Endothelial cell of umbilical vein (primary cell): ENCODE measurements around the gene FOXM1. TPM values are rescaled to one million over a fixed set of nuclear protein-coding genes. Genes with fewer than 3 reads are reported as not detected.

Experiments
- BruUV-seq: library from RNA; stranded (reverse); fragments of 400-500 nt; replicated peaks from 2 replicates; lab custom pipeline; 2021; lab: Mats Ljungman, UMichigan
- CTCF ChIA-PET: fragments of 300-600, 350-600 bp; sonication (Branson Sonifier 250); formaldehyde crosslinking; loops from one replicate; lab custom pipeline; 2021; ENCODE audit warnings: antibody characterized with exemption, inconsistent platforms; lab: Charles Lee
- POLR2A ChIA-PET: fragments of 300-600, 350-600 bp; sonication (Branson Sonifier 250); formaldehyde crosslinking; loops from one replicate; lab custom pipeline; 2021; ENCODE audit warnings: antibody characterized with exemption, inconsistent platforms; lab: Charles Lee
- DNase-seq: peaks from one replicate; pipeline ENCODE4 v3.0.0-alpha.2; 2011; ENCODE audit warnings: low read depth, low spot score
- FAIRE-seq: peaks from 2 replicates; lab custom pipeline; 2011; peaks lifted over from hg19 to GRCh38; lab: Jason Lieb, UNC
- H2AFZ ChIP-seq: 2 replicates; pipeline ENCODE4 v1.6.0; 2012; ENCODE audit warnings: low read depth, low read length, control low read depth, inconsistent platforms
- H3K27ac ChIP-seq: 2 replicates; pipeline ENCODE4 v1.5.1; 2011; ENCODE audit warnings: low read depth, mild to moderate bottlenecking, control low read depth, low read length, moderate library complexity; ENCODE audit not compliant: insufficient read depth
- H3K27me3 ChIP-seq, 2 experiments: 2 replicates each; pipeline versions ENCODE4 v1.6.0 to v1.6.1; 2011; ENCODE audit warnings: low read length in 2 of 2, mixed read lengths in 1 of 2; ENCODE audit not compliant: control insufficient read depth in 2 of 2, insufficient read depth in 2 of 2
- H3K36me3 ChIP-seq, 2 experiments: 2 replicates in 1 of 2; 3 replicates in 1 of 2; pipeline ENCODE4 v1.5.1; 2011; ENCODE audit warnings: low read length in 2 of 2, mild to moderate bottlenecking in 1 of 2, moderate library complexity in 1 of 2; ENCODE audit not compliant: control insufficient read depth in 2 of 2, insufficient read depth in 2 of 2; ENCODE audit errors: extremely low read depth in 1 of 2
- H3K4me1 ChIP-seq: 3 replicates; pipeline ENCODE4 v1.5.1; 2011; ENCODE audit warnings: mild to moderate bottlenecking, low read length; ENCODE audit not compliant: control insufficient read depth, insufficient read depth; ENCODE audit errors: extremely low read depth
- H3K4me2 ChIP-seq: 2 replicates; pipeline ENCODE4 v1.6.1; 2011; ENCODE audit warnings: low read length, control low read depth, mixed read lengths; ENCODE audit not compliant: insufficient read depth
- H3K4me3 ChIP-seq, 3 experiments: fragments of 200-600 bp in 1 of 3; sonication (generic), shearing (Covaris generic) in 1 of 3; replicated peaks in 1 of 3; 2 replicates each; pipeline ENCODE4 v1.5.1; 2011 to 2016; ENCODE audit warnings: control low read depth in 3 of 3, low read length in 3 of 3, mild to moderate bottlenecking in 2 of 3, inconsistent platforms in 1 of 3, low read depth in 1 of 3, moderate library complexity in 1 of 3; ENCODE audit not compliant: insufficient read depth in 1 of 3
- H3K79me2 ChIP-seq: 2 replicates; pipeline ENCODE4 v1.6.0; 2012; ENCODE audit warnings: low read length, inconsistent platforms; ENCODE audit not compliant: control insufficient read depth, insufficient read depth
- H3K9ac ChIP-seq: replicated peaks from 2 replicates; pipeline ENCODE3; 2011; ENCODE audit warnings: low read length, control low read depth; ENCODE audit not compliant: insufficient read depth; ENCODE audit errors: extremely low read depth
- H3K9me1 ChIP-seq: replicated peaks from 3 replicates; pipeline ENCODE4 v1.6.0; 2011; ENCODE audit warnings: mild to moderate bottlenecking, low read length; ENCODE audit not compliant: control insufficient read depth, insufficient read depth; ENCODE audit errors: extremely low read depth
- H3K9me3 ChIP-seq: replicated peaks from 2 replicates; pipeline ENCODE4 v1.5.1; 2012; ENCODE audit warnings: low read length, inconsistent platforms; ENCODE audit not compliant: control insufficient read depth, insufficient read depth
- H4K20me1 ChIP-seq: replicated peaks from 2 replicates; pipeline ENCODE3; 2011; ENCODE audit warnings: mild to moderate bottlenecking, low read length; ENCODE audit not compliant: control insufficient read depth, insufficient read depth; ENCODE audit errors: extremely low read depth
- CTCF ChIP-seq, 2 donors: IDR thresholded peaks; 1 replicate in 1 of 2; 2 replicates in 1 of 2; pipeline ENCODE4 v1.5.1; 2011; ENCODE audit warnings: low read length in 2 of 2, mild to moderate bottlenecking in 2 of 2, moderate library complexity in 2 of 2, control low read depth in 1 of 2, inconsistent platforms in 1 of 2, low read depth in 1 of 2; ENCODE audit not compliant: insufficient read depth in 1 of 2; ENCODE audit errors: extremely low read depth in 1 of 2
- EZH2 ChIP-seq: IDR thresholded peaks from 2 replicates; pipeline ENCODE4 v1.6.1; 2012; ENCODE audit warnings: borderline replicate concordance, low read depth, mild to moderate bottlenecking, moderate library complexity, low read length, inconsistent platforms; ENCODE audit not compliant: severe bottlenecking
- FOS ChIP-seq: IDR thresholded peaks from 2 replicates; pipeline ENCODE4 v1.6.1; 2011; ENCODE audit warnings: mild to moderate bottlenecking, low read length, moderate library complexity, borderline replicate concordance; ENCODE audit not compliant: insufficient read depth
- GATA2 ChIP-seq: IDR thresholded peaks from 2 replicates; pipeline ENCODE4 v1.7.0; 2011; ENCODE audit warnings: low read depth, mild to moderate bottlenecking, moderate library complexity, mixed read lengths, low read length; ENCODE audit not compliant: insufficient read length, insufficient read depth
- JUN ChIP-seq: IDR thresholded peaks from 2 replicates; pipeline ENCODE4 v1.6.1; 2011; ENCODE audit warnings: borderline replicate concordance, low read depth; ENCODE audit not compliant: insufficient read length, insufficient read depth
- MAX ChIP-seq: IDR thresholded peaks from 2 replicates; pipeline ENCODE4 v1.6.1; 2011; ENCODE audit not compliant: insufficient read depth, insufficient read length
- MYC ChIP-seq: IDR thresholded peaks from one replicate; pipeline ENCODE4 v1.6.1; 2011; ENCODE audit warnings: mild to moderate bottlenecking, low read depth, low read length
- POLR2A ChIP-seq: IDR thresholded peaks from 2 replicates; pipeline ENCODE4 v1.6.1; 2012; ENCODE audit warnings: low read depth, mild to moderate bottlenecking, control low read depth, low read length
- POLR2AphosphoS5 ChIP-seq: IDR thresholded peaks from 2 replicates; pipeline ENCODE4 v1.6.1; 2012; ENCODE audit warnings: low read depth, mild to moderate bottlenecking, control low read depth, low read length, moderate library complexity; ENCODE audit not compliant: insufficient read depth
- dilution Hi-C: fragments of 300-500 bp; cut with MboI; formaldehyde crosslinking; loops from one replicate; pipeline ENCODE4 v1.15.0; 2019; ENCODE audit warnings: low sequenced_read_pairs; ENCODE audit not compliant: extremely low pct_ligation_motif_present
- intact Hi-C: fragments of 100-400 bp; cut with micrococcal nuclease; formaldehyde crosslinking; loops from one replicate; pipeline ENCODE4 v1.10.0; 2022
- polyA plus RNA-seq, 4 experiments: library from polyadenylated mRNA; depleted of rRNA in 3 of 4; stranded (reverse) in 3 of 4; unstranded in 1 of 4; fragments of >200 nt; gene quantifications; 2 replicates each; pipeline versions ENCODE4 v1.2.1 to v1.2.3, GENCODE V29; 2011 to 2012; ENCODE audit warnings: missing spikeins in 1 of 4
- total RNA-seq: library from RNA; stranded (reverse); gene quantifications from 2 replicates; pipeline ENCODE4 v1.2.3, GENCODE V29; 2021

Gene FOXM1
- total and polyA plus RNA-seq, 2 donors (not counting 3 experiments of a cell fraction or from before 2014, with no cell fraction given): 43.5 to 136 TPM

GRCh38 chr12:2912216-2912575 lies 35.2 kb upstream of the FOXM1 start:
- H3K4me1 ChIP-seq: no peaks in the 10 kb centered on the region
- H3K36me3 ChIP-seq: peaks cover 0 to 6% of the 10 kb centered on the region in 2 experiments
- no peak overlapping the region for H3K9ac ChIP-seq
- no peak overlapping the region for H2AFZ ChIP-seq
- ChIA-PET POLR2A (interaction anchor here (0.5 to 0.6 kb wide), 2 partner anchors 25 to 27 kb away, joined by 4 to 5 read pairs; no protein-coding TSS in a partner anchor), CTCF (interaction anchor here (0.7 kb wide), 1 partner anchor 18 kb away, joined by 3 read pairs; no protein-coding TSS in a partner anchor)
- H3K27me3 ChIP-seq: no peaks in the 10 kb centered on the region
- dilution Hi-C loops: no loop called here
- no peak overlapping the region for H3K4me2 ChIP-seq
- no peaks in the 10 kb centered on the region for H4K20me1 ChIP-seq
- BruUV-seq: no TSS peak
- DNase-seq: no peak
- H3K79me2 ChIP-seq: no peaks in the 10 kb centered on the region
- TF ChIP-seq EZH2: no peak
- no peak for FAIRE-seq
- H3K4me3 ChIP-seq: no peak overlapping the region
- intact Hi-C loops: no loop called here
- H3K9me3 ChIP-seq: no peaks in the 10 kb centered on the region
- H3K9me1 ChIP-seq: no peaks in the 10 kb centered on the region
- H3K27ac ChIP-seq: no peak overlapping the region

GRCh38 chr12:2904260-2904659 lies 27.3 kb upstream of the FOXM1 start:
- CTCF ChIA-PET: no interaction called here
- Histone ChIP-seq H3K9me1 (no peaks in the 10 kb centered on the region), H3K4me1 (no peaks in the 10 kb centered on the region), H3K27ac (no peak overlapping the region), H2AFZ (no peak overlapping the region), H3K9ac (no peak overlapping the region), H3K36me3 (no peaks in the 10 kb centered on the region), H4K20me1 (no peaks in the 10 kb centered on the region), H3K79me2 (peaks cover 18% of the 10 kb centered on the region), H3K4me3 (no peak overlapping the region), H3K4me2 (no peak overlapping the region), H3K27me3 (no peaks in the 10 kb centered on the region), H3K9me3 (no peaks in the 10 kb centered on the region)
- dilution Hi-C loops (no loop called here), intact Hi-C loops (no loop called here)
- no peak for TF ChIP-seq FOS
- TF ChIP-seq MYC: no peak
- TF ChIP-seq CTCF (IDR thresholded peaks at IDR 0.05; ENCODE audit: extremely low read depth in 1 of 2, insufficient read depth in 1 of 2, low read depth in 1 of 2, low read length in 2 of 2): no peak
- no peak for TF ChIP-seq JUN
- no peak for TF ChIP-seq POLR2A
- no peak for TF ChIP-seq POLR2AphosphoS5
- no peak for TF ChIP-seq EZH2
- no peak for TF ChIP-seq GATA2
- no peak for TF ChIP-seq MAX
- DNase-seq (no peak), FAIRE-seq (no peak)
- no TSS peak for BruUV-seq
- POLR2A ChIA-PET: no interaction called here
